Left ventricle myocardium superior (tissue), 1 donor: ENCODE results near the gene AKT1S1. TPM values are rescaled to one million over a fixed set of nuclear protein-coding genes. Genes with fewer than 3 reads are reported as not detected.
"Not testable (repeated sequence)": the region's sequence is repeated elsewhere in the genome, so short reads cannot be mapped to it uniquely, and the experiment has no call there.

ENCODE experiments used
- ATAC-seq: fragments of 200-7000 bp; cut with Tn5 transposase; one replicate; pipeline ENCODE4 v1.9.1; 2020; ENCODE audit warnings: mild to moderate bottlenecking, moderate library complexity
- DNase-seq: peaks from one replicate; pipeline ENCODE4 v3.0.0-alpha.2; 2020
- intact Hi-C: fragments of 100-400 bp; cut with micrococcal nuclease; formaldehyde crosslinking; loops from one replicate; pipeline ENCODE4 v1.11.0; 2022
- microRNA-seq: library from miRNA; unstranded; fragments of <30 nt; microRNA quantifications from one replicate; pipeline ENCODE4 v1.2.0, GENCODE V29; 2020; ENCODE audit warnings: borderline number of aligned reads
- total RNA-seq: library from RNA; stranded (reverse); fragmentation: NEBNext Ultra II Directional; extraction: Animal tissue kit (Norgen Biotek cat#: 25700); gene quantifications from one replicate; pipeline ENCODE4 v1.2.1, GENCODE V29; 2021
- donor health status: DM: no; HTN: yes; CAD: no; lungs with severe emphysema.

Gene AKT1S1
- total RNA-seq, 1 donor from 2014 or later, result 41.2 TPM

- ATAC-seq (no peak), DNase-seq (no peak)
- intact Hi-C loops, result no loop called here
Observed at GRCh38 chr19:49823472-49823871, 53.7 kb downstream of the AKT1S1 start.

DNA sequence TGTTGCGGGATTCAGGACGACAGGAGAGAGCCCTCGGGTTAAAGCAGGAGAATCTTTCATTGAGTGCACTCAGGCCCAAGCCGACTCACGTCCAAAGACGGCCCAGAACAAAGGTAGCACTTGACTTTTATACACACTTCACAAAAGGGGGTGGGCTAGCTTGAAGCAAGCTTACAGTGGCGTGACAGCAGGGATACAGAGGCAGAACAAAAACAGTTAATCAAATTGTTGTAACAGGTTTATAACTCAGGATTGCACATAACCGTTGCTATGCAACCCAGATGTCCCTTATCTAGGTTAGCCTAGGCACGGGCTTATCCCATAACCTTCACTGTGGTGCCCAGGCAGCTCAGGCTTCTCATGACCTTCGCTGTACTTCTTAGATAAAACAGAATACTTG, 57.0 kb downstream of the AKT1S1 start:
- ATAC-seq, result peak; percentile 40
- intact Hi-C loops, result no loop called here
- no peak for DNase-seq

GRCh38 chr19:49819452-49820115, 57.6 kb downstream of the AKT1S1 start:
- ATAC-seq, DNase-seq, intact Hi-C loops: not testable (repeated sequence)

Small RNA genes lying within 50 kb of the gene (microRNA-seq; reads per million reads assigned to microRNA genes)
- gene MIR4749 (not detected), gene MIR4750 (not detected), gene MIR6800 (not detected)

Other genes starting within 250 kb of the AKT1S1 start
- gene RRAS, start 237.2 kb downstream of the AKT1S1 start, total RNA-seq, result 100 TPM
- gene SCAF1, start 235.1 kb downstream of the AKT1S1 start, total RNA-seq, result 44.9 TPM
- gene IRF3, start 211.5 kb downstream of the AKT1S1 start, total RNA-seq, result 40.6 TPM
- gene BCL2L12, start 211.4 kb downstream of the AKT1S1 start, total RNA-seq, result 11.5 TPM
- gene PRMT1, start 200.1 kb downstream of the AKT1S1 start, total RNA-seq, result 130 TPM
- 0.87 TPM for gene ADM5, start 187.8 kb downstream of the AKT1S1 start, total RNA-seq
- gene CPT1C, start 186.2 kb downstream of the AKT1S1 start, total RNA-seq, result 3.1 TPM
- 0.72 TPM for gene TSKS, start 114.0 kb downstream of the AKT1S1 start, total RNA-seq
- gene AP2A1, start 110.4 kb downstream of the AKT1S1 start, total RNA-seq, result 73.1 TPM
- gene FUZ, start 64.1 kb downstream of the AKT1S1 start, total RNA-seq, result 19.1 TPM
- 68.5 TPM for gene MED25, start 59.1 kb downstream of the AKT1S1 start, total RNA-seq
- 127 TPM for gene PTOV1, start 26.2 kb downstream of the AKT1S1 start, total RNA-seq
- 39.1 TPM for gene PNKP, start 9.8 kb downstream of the AKT1S1 start, total RNA-seq
- 47.7 TPM for gene TBC1D17, start 347 bp upstream of the AKT1S1 start, total RNA-seq
- gene IL4I1, start 19.5 kb upstream of the AKT1S1 start, total RNA-seq, result not detected
- gene ATF5, start 51.9 kb upstream of the AKT1S1 start, total RNA-seq, result 8.0 TPM
- 28.4 TPM for gene NUP62, start 52.1 kb upstream of the AKT1S1 start, total RNA-seq
- 0.59 TPM for gene SIGLEC11, start 83.8 kb upstream of the AKT1S1 start, total RNA-seq
- 22.8 TPM for gene VRK3, start 148.0 kb upstream of the AKT1S1 start, total RNA-seq
- 3.6 TPM for gene ZNF473, start 148.7 kb upstream of the AKT1S1 start, total RNA-seq